Measurements from ENCODE around the gene RGL3. TPM values are rescaled to one million over a fixed set of nuclear protein-coding genes. Genes with fewer than 3 reads are reported as not detected.

Gene RGL3
- total and polyA plus RNA-seq, 9 of the 15 experiments (the other 6 are each of a cell fraction or from before 2014, with no cell fraction given), result 0.12 to 0.61 (median 0.32) TPM; not detected in 4

- no peak for TF ChIP-seq KDM2B (CRISPR knock-in tag; IDR thresholded peaks at IDR 0.05)
- TF ChIP-seq PHF20 (IDR thresholded peaks at IDR 0.05; ENCODE audit: partially characterized antibody), result peak; percentile 71
- TF ChIP-seq ETS1 (conservative IDR thresholded peaks at IDR 0.05; ENCODE audit: control insufficient read depth, low read depth, low read length), result peak; percentile 79
- TF ChIP-seq ZNF668 (CRISPR knock-in tag; IDR thresholded peaks at IDR 0.05), result no peak
- TF ChIP-seq ZBTB1 (CRISPR knock-in tag; IDR thresholded peaks at IDR 0.05; ENCODE audit: borderline replicate concordance, low read depth), result no peak
- no peak for TF ChIP-seq ESRRB (CRISPR knock-in tag; IDR thresholded peaks at IDR 0.05; ENCODE audit: borderline replicate concordance)
- peak; percentile 32 for TF ChIP-seq RB1 (IDR thresholded peaks at IDR 0.05; ENCODE audit: low read depth)
- TF ChIP-seq MEF2A (IDR thresholded peaks at IDR 0.05; ENCODE audit: control insufficient read depth, low read depth, low read length), result no peak
- TF ChIP-seq PHB (CRISPR knock-in tag; IDR thresholded peaks at IDR 0.05), result no peak
- TF ChIP-seq ZNF143 (CRISPR knock-in tag; IDR thresholded peaks at IDR 0.05), result no peak
- no peak for TF ChIP-seq RFX7 (CRISPR knock-in tag; IDR thresholded peaks at IDR 0.05)
- TF ChIP-seq ZNF699 (CRISPR knock-in tag; IDR thresholded peaks at IDR 0.05; ENCODE audit: insufficient replicate concordance), result no peak
- no peak; the same call in 1 of the 2 replicates for TF ChIP-seq STAT5A (IDR thresholded peaks at IDR 0.05; ENCODE audit: borderline replicate concordance, low read length)
- peak; percentile 88 for TF ChIP-seq POLR2AphosphoS5 (IDR thresholded peaks at IDR 0.05; ENCODE audit: control insufficient read depth, insufficient read depth, low read depth, low read length)
- TF ChIP-seq IRF1 (CRISPR knock-in tag; IDR thresholded peaks at IDR 0.05; ENCODE audit: borderline replicate concordance), result no peak
- no peak for TF ChIP-seq JUNB (CRISPR knock-in tag; conservative IDR thresholded peaks at IDR 0.05)
- no peak for TF ChIP-seq SIRT6 (IDR thresholded peaks at IDR 0.05; ENCODE audit: low read depth, low read length)
- TF ChIP-seq HINFP (tag; conservative IDR thresholded peaks at IDR 0.05; ENCODE audit: low read depth), result peak; percentile 44; the same call in 1 of the 2 replicates
- TF ChIP-seq SRSF7 (optimal IDR thresholded peaks at IDR 0.05; ENCODE audit: low read depth, low read length), result no peak
- no peak for TF ChIP-seq SP2 (IDR thresholded peaks at IDR 0.05; ENCODE audit: extremely low read depth, low read depth, low read length, poor library complexity, severe bottlenecking)
- TF ChIP-seq VEZF1 (CRISPR knock-in tag; IDR thresholded peaks at IDR 0.05), result peak; percentile 85
- TF ChIP-seq TCF7 (IDR thresholded peaks at IDR 0.05; ENCODE audit: borderline replicate concordance), result peak; percentile 81; the same call in 1 of the 2 replicates
- TF ChIP-seq FOXA1 (IDR thresholded peaks at IDR 0.05; ENCODE audit: borderline replicate concordance), result no peak
- no peak for TF ChIP-seq ZNF445 (CRISPR knock-in tag; IDR thresholded peaks at IDR 0.05; ENCODE audit: low read depth)
Measured at GRCh38 chr19:11435057-11435832, 16.1 kb upstream of the RGL3 start, which contains the start of the genes ODAD3 and PRKCSH (continued).
